KMS-11 (cell line): Measurements from ENCODE around the gene MED10.

Experiments used
- H2AFZ ChIP-seq: fragments of 200-600 bp; sonication (generic); 2 replicates; pipeline ENCODE4 v1.6.1; 2016; ENCODE audit warnings: antibody characterized with exemption, mixed run types, low read depth
- H3K27ac ChIP-seq: fragments of 200-600 bp; sonication (generic); 2 replicates; pipeline ENCODE4 v1.6.1; 2016; ENCODE audit warnings: mild to moderate bottlenecking, mixed run types
- H3K27me3 ChIP-seq: fragments of 200-600 bp; sonication (generic); 2 replicates; pipeline ENCODE4 v1.6.1; 2017; ENCODE audit warnings: mild to moderate bottlenecking, low read depth, mixed run types, moderate library complexity; ENCODE audit not compliant: insufficient read depth
- H3K36me3 ChIP-seq: fragments of 200-600 bp; sonication (generic); 2 replicates; pipeline ENCODE4 v1.6.1; 2017; ENCODE audit warnings: mild to moderate bottlenecking, mixed run types; ENCODE audit not compliant: insufficient read depth
- H3K4me1 ChIP-seq: fragments of 200-600 bp; sonication (generic); 2 replicates; pipeline ENCODE4 v1.6.1; 2016; ENCODE audit warnings: mild to moderate bottlenecking, low read depth, mixed run types; ENCODE audit not compliant: poor library complexity, severe bottlenecking
- H3K4me2 ChIP-seq: fragments of 200-600 bp; sonication (generic); 2 replicates; pipeline ENCODE4 v1.7.0; 2016; ENCODE audit warnings: mild to moderate bottlenecking, mixed run types
- H3K4me3 ChIP-seq: fragments of 200-600 bp; sonication (generic); IDR thresholded peaks from 2 replicates; pipeline ENCODE4 v1.6.1; 2017; ENCODE audit warnings: low read depth, low read length, mixed read lengths; ENCODE audit not compliant: insufficient read depth
- H3K79me2 ChIP-seq: fragments of 200-600 bp; sonication (generic); 2 replicates; pipeline ENCODE4 v1.6.1; 2016; ENCODE audit warnings: low read depth, mixed run types; ENCODE audit not compliant: insufficient read depth
- H3K9ac ChIP-seq: fragments of 200-600 bp; sonication (generic); 2 replicates; pipeline ENCODE4 v1.6.1; 2016; ENCODE audit warnings: mild to moderate bottlenecking, mixed run types
- H4K20me1 ChIP-seq: fragments of 200-600 bp; sonication (generic); 2 replicates; pipeline ENCODE4 v1.6.1; 2016; ENCODE audit warnings: mild to moderate bottlenecking, mixed run types; ENCODE audit not compliant: insufficient read depth
- CTCF ChIP-seq: fragments of 200-600 bp; sonication (generic); conservative IDR thresholded peaks from 2 replicates; pipeline ENCODE4 v1.6.1; 2017; ENCODE audit warnings: low read depth, mild to moderate bottlenecking, antibody characterized with exemption, low read length, moderate library complexity, mixed read lengths

Gene MED10

GRCh38 chr5:6373081-6373846 is 5.1 kb downstream of the MED10 start:
- H3K79me2 ChIP-seq, result peaks cover 53% of the 10 kb centered on the region
- H3K4me2 ChIP-seq, result no peak overlapping the region
- peaks cover 40% of the 10 kb centered on the region; the same call in 1 of the 2 replicates for H3K36me3 ChIP-seq
- no peaks in the 10 kb centered on the region for H3K27me3 ChIP-seq
- TF ChIP-seq CTCF, result no peak
- H3K4me1 ChIP-seq, result peaks cover 17% of the 10 kb centered on the region
- no peaks in the 10 kb centered on the region for H4K20me1 ChIP-seq
- no peak overlapping the region for H3K9ac ChIP-seq
- H2AFZ ChIP-seq, result no peak overlapping the region
- no peak overlapping the region for H3K4me3 ChIP-seq
- H3K27ac ChIP-seq, result no peak overlapping the region

GRCh38 chr5:6372251-6373080 is 5.9 kb downstream of the MED10 start:
- Histone ChIP-seq H3K4me1 (peaks cover 17% of the 10 kb centered on the region), H3K4me2 (no peak overlapping the region), H4K20me1 (no peaks in the 10 kb centered on the region), H3K9ac (no peak overlapping the region), H3K36me3 (peaks cover 40% of the 10 kb centered on the region; the same call in 1 of the 2 replicates), H2AFZ (no peak overlapping the region), H3K27me3 (no peaks in the 10 kb centered on the region), H3K27ac (no peak overlapping the region), H3K79me2 (peaks cover 45% of the 10 kb centered on the region), H3K4me3 (no peak overlapping the region)
- TF ChIP-seq CTCF, result no peak

GRCh38 chr5:6371079-6371810 is 7.1 kb downstream of the MED10 start:
- Histone ChIP-seq H3K4me3 (no peak overlapping the region), H3K27me3 (no peaks in the 10 kb centered on the region), H3K4me1 (peaks cover 7% of the 10 kb centered on the region), H2AFZ (no peak overlapping the region), H3K36me3 (peaks cover 33% of the 10 kb centered on the region; the same call in 1 of the 2 replicates), H3K79me2 (peaks cover 33% of the 10 kb centered on the region), H3K27ac (no peak overlapping the region), H3K9ac (no peak overlapping the region), H3K4me2 (no peak overlapping the region), H4K20me1 (no peaks in the 10 kb centered on the region)
- no peak; the same call in 1 of the 2 replicates for TF ChIP-seq CTCF

GRCh38 chr5:6370580-6370979 is 7.8 kb downstream of the MED10 start:
- Histone ChIP-seq H3K27ac (no peak overlapping the region), H3K27me3 (no peaks in the 10 kb centered on the region), H3K4me2 (no peak overlapping the region), H4K20me1 (no peaks in the 10 kb centered on the region), H2AFZ (no peak overlapping the region), H3K4me3 (no peak overlapping the region), H3K4me1 (peaks cover under 1% of the 10 kb centered on the region), H3K79me2 (peaks cover 26% of the 10 kb centered on the region; the same call in 1 of the 2 replicates), H3K9ac (no peak overlapping the region), H3K36me3 (peaks cover 27% of the 10 kb centered on the region; the same call in 1 of the 2 replicates)
- no peak for TF ChIP-seq CTCF
